GM21447 (cell line): ENCODE results near the gene IRF9.

Source experiments
- ATAC-seq: cut with Tn5 transposase; IDR thresholded peaks from one replicate; pipeline ENCODE4 v1.9.1; 2021; ENCODE audit not compliant: unreplicated experiment

IRF9 gene

GRCh38 chr14:24215495-24216344 is 54.7 kb downstream of the IRF9 start, which contains the start of gene MDP1:
TSS of gene MDP1 (minus strand) at chr14:24216066. CDS start at chr14:24215955, 111 bp downstream.
- peak; percentile 63 for ATAC-seq
